Prostate gland (tissue), 2 donors: ENCODE results near the gene ECE1.

Experiments used
- POLR2A ChIP-seq: fragments of 450-650 bp; IDR thresholded peaks from one replicate; pipeline ENCODE4 v1.6.1; 2016; ENCODE audit warnings: antibody characterized with exemption, mild to moderate bottlenecking
- POLR2AphosphoS5 ChIP-seq: sonication (generic); formaldehyde crosslinking; IDR thresholded peaks from one replicate; pipeline ENCODE4 v1.6.1; 2017; ENCODE audit warnings: antibody characterized with exemption
- TF ChIP-seq, protein P1 (sequence below), 4 experiments: fragments of 200-600 bp in 2 of 4; fragments of 450-650 bp in 2 of 4; sonication (generic) in 2 of 4; IDR thresholded peaks; 1 replicate in 3 of 4; 2 replicates in 1 of 4; pipeline ENCODE4 v1.5.1; 2016 to 2019; ENCODE audit warnings: antibody characterized with exemption in 4 of 4, mild to moderate bottlenecking in 2 of 4, moderate library complexity in 2 of 4

DNA sequence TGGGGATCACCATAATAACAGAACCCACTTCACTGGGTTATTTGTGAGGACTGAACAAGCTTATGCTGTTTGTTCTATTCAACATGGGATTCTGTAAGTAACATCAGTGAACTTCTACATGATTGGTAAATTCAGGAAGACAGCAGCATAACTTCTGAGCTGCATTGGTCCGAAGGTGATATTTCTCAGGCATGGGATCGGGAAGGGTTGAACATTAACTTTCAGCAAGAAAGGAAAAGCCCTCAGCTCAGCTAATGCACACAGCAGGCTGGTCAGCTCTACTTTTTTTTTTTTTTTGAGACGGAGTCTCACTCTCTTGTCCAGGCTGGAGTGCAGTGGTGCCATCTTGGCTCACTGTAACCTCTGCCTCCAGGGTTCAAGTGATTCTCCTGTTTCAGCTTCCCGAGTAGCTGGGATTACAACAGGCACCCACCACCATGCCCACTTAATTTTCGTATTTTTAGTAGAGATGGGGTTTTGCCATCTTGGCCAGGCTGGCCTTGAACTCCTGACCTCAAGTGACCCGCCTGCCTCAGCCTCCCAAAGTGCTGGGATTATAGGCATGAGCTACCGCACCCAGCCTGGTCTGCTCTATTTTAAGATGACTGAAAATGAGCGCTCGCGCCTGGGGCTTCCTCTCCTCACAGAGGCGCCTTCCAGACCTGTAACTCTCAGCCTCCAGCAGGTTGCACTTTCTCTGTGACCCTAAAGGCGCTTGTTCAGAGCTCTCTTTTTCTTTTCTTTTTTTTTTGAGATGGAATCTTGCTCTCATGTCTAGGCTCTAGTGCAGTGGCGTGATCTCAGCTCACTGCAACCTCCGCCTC lies 42.2 kb downstream of the ECE1 start:
- TF ChIP-seq, protein P1, sequence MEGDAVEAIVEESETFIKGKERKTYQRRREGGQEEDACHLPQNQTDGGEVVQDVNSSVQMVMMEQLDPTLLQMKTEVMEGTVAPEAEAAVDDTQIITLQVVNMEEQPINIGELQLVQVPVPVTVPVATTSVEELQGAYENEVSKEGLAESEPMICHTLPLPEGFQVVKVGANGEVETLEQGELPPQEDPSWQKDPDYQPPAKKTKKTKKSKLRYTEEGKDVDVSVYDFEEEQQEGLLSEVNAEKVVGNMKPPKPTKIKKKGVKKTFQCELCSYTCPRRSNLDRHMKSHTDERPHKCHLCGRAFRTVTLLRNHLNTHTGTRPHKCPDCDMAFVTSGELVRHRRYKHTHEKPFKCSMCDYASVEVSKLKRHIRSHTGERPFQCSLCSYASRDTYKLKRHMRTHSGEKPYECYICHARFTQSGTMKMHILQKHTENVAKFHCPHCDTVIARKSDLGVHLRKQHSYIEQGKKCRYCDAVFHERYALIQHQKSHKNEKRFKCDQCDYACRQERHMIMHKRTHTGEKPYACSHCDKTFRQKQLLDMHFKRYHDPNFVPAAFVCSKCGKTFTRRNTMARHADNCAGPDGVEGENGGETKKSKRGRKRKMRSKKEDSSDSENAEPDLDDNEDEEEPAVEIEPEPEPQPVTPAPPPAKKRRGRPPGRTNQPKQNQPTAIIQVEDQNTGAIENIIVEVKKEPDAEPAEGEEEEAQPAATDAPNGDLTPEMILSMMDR (IDR thresholded peaks at IDR 0.05): no peak
- TF ChIP-seq POLR2AphosphoS5 (no peak), POLR2A (no peak)
